D721Med (cell line): ENCODE data around the gene CDH13.

Experiments used
- DNase-seq: peaks from one replicate; pipeline ENCODE4 v3.0.0; 2011; ENCODE audit warnings: low spot score; ENCODE audit not compliant: insufficient read length
- FAIRE-seq: peaks from 2 replicates; lab custom pipeline; 2011; peaks lifted over from hg19 to GRCh38; lab: Jason Lieb, UNC
- TF ChIP-seq, protein P1 (sequence below): IDR thresholded peaks from 2 replicates; pipeline ENCODE4 v1.5.1; 2012; ENCODE audit warnings: mild to moderate bottlenecking, control low read depth; ENCODE audit not compliant: insufficient read depth; ENCODE audit errors: missing control alignments

The CDH13 gene

DNA sequence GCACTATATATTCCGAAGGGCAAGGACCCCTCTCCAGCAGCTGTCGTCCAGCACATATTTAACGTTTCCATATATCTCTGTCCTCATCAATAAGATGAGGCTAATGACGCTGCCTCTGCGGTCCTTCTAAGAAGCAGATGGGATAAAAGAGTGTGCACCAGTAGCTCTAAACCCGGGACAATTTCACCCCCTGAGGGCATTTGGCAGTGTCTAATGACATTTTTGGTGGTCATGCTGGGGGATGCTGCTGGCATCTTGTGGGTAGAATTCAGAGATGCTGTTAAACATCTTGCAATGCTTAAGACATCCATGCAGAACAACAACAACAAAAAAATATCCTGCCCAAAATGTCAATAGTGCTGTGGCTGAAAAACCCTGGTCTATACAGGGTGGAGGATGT lies 372.9 kb downstream of the CDH13 start:
- FAIRE-seq: no peak
- TF ChIP-seq, protein P1, sequence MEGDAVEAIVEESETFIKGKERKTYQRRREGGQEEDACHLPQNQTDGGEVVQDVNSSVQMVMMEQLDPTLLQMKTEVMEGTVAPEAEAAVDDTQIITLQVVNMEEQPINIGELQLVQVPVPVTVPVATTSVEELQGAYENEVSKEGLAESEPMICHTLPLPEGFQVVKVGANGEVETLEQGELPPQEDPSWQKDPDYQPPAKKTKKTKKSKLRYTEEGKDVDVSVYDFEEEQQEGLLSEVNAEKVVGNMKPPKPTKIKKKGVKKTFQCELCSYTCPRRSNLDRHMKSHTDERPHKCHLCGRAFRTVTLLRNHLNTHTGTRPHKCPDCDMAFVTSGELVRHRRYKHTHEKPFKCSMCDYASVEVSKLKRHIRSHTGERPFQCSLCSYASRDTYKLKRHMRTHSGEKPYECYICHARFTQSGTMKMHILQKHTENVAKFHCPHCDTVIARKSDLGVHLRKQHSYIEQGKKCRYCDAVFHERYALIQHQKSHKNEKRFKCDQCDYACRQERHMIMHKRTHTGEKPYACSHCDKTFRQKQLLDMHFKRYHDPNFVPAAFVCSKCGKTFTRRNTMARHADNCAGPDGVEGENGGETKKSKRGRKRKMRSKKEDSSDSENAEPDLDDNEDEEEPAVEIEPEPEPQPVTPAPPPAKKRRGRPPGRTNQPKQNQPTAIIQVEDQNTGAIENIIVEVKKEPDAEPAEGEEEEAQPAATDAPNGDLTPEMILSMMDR: no peak
- no peak for DNase-seq

DNA sequence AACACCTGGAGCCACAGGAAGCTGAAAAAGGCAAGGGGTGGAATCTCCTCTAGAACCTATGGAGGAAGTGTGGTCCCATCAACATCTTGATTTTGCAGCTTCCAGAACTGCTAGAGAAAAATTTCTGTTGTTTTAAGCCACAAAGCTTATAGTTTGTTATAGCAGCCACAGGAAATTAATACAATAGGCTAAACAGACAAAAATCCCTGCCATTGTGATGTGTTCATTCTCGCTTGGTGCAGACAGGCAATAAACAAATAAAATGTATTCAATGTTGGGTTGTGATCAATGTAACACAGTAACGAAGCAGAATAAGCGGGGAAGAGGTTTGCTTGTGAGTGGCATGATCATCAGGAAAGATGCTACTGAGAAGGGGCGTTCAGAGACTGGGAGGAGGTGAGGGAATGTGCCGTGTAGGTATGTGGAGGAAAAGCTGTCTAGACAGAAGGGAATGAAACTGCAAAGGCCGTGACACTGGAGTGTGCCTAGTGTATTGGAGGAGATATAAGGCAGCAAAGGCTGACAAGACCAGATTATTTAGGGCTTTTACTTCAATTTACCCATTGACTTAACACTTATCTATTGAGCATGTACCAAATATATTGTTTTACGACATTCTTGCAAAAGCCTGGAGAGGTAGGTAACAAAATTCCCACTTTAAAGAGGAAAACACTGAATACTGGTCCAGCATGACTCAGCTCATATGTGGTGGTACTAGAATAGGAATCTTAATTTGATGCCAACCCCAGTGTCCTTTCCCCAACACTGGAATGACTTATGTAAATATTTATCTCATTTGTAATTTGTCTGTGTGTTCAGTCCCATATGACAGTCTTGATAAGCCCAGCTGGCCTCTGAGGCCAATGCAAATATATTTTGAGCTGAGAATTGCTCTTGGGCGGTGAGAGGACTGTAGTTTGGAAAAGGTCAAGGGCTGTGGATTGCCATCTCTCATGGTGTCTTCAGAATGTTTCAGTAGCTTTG lies 375.9 kb downstream of the CDH13 start:
- TF ChIP-seq, protein P1: no peak
- FAIRE-seq (no peak), DNase-seq (no peak)

DNA sequence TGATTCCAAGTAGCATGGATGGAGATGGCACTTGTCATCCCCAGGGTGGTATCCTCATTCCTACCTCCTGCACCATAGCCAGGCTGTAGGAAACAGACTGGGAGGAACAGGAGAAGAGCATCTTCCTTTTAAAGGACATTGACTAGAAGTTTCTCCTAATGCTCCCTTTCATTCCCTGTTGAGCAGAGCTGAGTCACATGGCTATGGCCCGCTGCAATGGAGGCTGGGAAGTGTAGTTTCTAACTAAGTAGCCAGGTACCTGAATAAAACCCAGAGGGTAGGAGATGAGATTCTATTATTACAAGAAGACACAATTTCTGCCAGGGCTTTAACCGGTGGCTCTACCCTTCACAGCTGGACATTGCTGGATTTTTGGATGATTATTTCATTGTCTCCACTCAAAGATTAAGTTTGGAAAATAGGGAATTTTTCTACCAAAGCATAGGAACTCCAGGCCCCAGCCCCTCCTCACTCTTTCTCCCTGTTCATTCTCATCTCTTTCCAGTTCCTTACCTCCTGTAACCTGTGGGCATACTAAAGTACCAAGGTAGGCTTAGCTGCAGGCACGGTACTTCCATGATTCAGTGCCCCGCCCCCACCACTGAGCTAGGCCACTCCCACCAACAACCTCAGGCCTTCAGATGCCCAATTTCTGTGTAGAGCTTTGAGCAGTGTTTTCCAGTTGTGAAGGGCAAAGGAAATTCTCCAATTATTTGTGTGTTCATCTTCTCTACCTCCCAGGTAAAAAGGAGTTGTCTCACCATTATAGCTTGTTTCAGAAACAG lies 378.3 kb downstream of the CDH13 start:
- DNase-seq: no peak
- TF ChIP-seq, protein P1: no peak
- no peak for FAIRE-seq

DNA sequence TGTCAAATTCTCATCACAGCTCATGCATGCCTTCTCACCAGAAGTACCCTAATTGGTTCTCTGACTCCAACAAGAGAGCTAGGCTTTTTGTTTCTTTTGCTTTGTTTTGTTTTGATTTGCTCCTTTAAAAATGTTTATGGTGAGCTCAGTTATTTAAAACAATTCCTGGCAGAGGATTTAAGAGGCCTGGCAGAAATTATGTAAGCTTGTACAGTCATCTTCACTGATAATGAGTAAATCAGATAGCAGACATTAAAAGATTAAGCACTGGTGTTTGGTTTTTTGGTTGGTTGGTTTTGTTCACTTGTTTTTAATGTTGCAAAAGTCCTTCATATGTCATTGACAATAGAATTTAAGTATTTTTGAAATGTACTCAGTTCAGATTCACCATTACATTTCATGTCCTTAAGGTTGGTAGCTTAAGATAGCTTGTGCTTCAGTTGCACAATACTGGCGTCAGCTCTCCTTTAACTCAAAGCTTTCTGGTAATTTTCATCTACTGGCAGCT lies 378.9 kb downstream of the CDH13 start:
- FAIRE-seq (no peak), DNase-seq (no peak)

DNA sequence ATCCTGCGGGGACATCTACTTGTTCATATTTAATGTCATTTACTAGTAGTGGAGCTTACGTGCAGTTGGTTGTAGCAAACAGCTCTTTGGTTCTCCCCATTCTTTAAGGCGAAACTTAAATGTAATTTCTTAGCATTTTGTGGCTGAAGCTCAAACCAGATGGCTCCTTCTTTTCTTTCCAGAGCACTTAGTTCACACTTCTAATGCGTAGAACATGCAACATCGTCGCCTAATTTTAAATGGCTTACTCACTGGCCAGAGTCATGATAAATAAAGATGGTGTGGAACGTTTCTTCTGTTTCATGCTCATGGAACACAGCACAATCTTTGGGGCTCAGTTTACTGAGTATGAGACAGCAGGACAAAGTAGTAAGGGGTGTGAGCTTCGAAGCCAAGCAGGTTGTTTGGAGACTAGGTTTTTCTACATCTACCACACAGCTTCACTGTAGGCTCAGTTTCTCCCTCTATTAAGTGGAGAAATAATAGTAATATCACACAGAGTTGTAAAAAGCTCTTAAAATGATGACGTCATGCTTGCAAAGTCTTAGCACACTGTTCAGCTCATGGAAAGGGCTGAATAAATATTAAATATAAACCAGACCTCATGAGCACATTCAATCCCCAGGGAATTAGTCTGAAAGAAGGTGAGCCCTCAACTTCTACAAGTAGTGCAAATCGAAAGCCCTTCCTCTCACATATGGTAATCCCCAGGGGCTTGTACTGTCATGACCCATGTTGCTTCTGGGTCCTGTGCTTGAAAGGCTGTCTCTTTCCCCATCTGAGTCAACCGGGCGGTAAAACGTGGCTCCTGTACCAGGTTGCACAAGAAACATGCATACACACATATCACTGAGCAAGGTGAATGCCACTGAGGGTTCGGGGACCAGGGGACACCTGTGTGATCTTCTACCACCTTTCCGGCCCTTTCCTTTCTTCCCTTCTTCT lies 384.3 kb downstream of the CDH13 start:
- TF ChIP-seq, protein P1: no peak
- FAIRE-seq: no peak
- no peak for DNase-seq

More for the DNA sequence above, 378.9 kb downstream of the CDH13 start:
- TF ChIP-seq, protein P1: no peak

DNA sequence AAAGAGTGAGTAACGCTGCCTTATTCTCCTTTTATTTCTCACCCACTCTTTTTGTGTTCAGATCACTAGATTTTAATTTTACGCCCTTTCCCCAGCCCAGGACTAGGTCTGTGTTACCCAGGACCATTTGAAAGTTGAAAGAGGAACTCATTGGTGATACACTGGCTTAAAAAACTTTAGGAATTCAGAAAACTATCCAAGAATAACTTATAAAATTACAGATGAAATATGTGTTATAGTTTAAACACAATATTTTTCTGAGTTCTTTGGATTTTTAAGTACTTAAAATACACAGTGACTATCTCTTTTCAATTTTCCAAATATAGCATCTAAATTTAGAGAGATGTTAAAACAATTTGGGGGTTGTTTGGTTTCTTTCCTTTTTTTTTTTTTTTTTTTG lies 385.2 kb downstream of the CDH13 start:
- no peak for FAIRE-seq
- DNase-seq: no peak
- TF ChIP-seq, protein P1: no peak
